HG03060 (cell line): ENCODE measurements around the gene PAX6.
"Not testable (repeated sequence)": the region's sequence is repeated elsewhere in the genome, so short reads cannot be mapped to it uniquely, and the experiment has no call there.

ENCODE experiments used
- ATAC-seq: cut with Tn5 transposase; IDR thresholded peaks from one replicate; pipeline ENCODE4 v1.9.1; 2021; ENCODE audit warnings: low read depth, moderate number of reproducible peaks; ENCODE audit not compliant: unreplicated experiment

Gene PAX6

DNA sequence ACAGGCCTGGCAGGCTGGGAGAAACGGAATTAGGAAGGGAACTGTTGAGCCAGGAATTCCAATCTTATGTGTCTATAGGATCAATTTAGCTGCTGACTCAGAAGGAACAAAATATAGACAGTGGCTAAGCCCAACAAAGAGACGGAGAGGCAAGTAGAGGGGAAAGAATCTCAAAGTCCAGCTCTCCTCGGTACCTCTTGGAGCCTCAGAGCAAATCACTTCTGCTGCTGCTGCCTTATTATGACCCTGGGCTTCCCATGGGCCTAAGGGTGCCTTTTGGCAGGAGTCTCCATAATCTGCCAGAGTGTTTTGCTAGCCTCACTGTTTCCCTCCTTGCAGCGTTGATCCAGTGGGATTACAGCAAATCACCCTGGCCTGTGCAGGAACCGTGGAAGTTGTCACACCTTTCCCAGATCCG, 31.7 kb downstream of the PAX6 start:
- ATAC-seq = no peak

DNA sequence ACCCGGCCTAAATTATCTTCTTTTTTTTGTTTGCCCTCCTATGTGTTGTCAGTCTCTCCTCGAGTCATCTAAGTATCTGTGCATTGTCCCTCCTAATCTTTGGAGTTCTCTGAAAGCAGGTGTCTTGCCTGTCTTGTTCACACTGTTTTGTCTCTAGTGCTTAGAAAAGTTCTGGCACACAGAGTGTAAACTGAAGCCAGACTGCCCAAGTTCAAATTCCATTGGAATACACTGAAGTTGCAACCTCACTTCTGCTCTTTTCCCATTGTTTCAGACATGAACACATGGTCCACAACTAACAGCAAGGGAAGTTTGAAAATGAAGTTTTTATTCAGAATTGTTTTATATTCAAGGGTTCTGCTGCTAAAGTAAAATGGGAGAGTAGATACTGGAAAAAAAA, 38.7 kb downstream of the PAX6 start:
- no peak for ATAC-seq

- no peak for ATAC-seq
Observed at GRCh38 chr11:31770011-31770700, 41.0 kb downstream of the PAX6 start.

DNA sequence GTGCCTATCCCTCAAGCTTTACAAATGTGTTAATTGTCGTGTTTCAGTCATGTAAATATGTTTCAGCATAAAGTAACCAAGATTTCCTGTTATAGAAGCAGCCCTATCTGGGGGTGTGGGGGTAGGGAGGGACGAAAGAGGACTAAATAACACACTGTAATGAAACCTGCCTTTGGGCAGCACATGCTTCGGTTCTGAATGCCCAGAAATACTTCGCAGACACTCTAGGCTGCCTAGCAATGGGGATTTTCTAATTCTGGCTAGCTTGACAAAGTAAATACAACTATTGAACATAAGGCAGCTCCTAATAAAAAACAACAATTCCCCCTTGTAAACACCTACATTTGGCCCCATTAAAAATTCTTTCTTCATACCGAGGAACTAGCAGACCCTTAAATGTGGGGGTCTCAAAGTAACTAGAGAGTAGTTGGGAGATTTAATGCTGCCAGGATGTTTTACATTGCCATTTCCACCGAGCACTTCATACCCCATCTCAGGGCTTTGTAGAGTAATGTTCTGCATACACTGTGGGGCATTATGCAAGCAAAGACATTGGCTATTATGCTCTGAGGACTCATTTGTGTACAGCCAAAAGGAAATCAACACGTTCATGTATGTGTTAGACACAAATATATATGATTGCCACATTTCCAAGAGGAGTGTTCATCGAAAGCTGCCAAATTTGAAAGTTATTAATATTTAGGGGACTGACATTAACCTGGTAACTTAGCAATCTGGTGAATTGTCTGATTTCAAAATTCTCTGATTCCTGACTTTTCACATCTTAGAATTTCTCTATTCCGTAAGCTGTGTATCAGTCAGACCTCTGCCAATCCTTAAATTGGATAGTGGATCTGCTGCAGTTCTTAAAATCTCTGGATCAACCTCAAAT, 42.1 kb downstream of the PAX6 start:
- ATAC-seq = no peak

DNA sequence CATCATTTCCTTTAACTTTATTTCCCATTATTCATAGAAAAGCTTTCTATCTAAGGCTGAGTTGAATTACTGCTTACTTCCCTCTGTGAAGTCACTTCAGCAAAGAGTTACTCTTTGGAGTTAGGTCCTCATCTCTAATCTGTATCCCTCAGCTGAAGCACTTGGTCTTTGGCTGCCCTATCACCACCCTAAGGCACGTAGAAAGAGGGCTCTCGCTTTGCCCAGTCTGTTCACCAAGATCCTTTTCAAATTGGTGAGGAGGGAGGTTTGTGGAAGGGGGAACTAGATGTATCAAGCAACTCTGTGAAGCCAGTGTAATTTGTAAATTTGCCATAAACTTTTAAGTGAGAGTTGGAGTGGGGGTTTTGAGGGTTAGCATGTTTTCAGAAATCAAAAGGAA, 43.4 kb downstream of the PAX6 start:
- no peak for ATAC-seq

DNA sequence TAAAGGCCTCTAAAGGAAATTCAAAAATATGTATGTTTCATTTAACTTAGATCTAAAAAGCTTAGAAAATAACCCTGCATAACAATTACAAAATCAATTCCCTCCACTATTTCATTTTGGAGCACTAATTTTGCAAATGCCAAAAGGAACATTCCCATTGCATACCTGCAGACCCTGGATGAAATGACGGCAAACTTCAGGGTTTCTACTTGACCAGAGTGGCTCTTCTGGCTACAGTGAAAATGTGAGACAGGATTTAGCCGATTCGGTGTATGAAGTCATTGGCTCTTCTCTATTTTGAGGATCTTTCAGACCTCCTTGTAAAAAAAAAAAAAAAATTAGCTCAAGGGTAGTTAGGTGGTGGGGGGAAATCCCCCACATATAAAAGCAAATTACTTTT, 44.1 kb downstream of the PAX6 start:
- no peak for ATAC-seq

GRCh38 chr11:31764766-31765165, 46.4 kb downstream of the PAX6 start:
- ATAC-seq = no peak

GRCh38 chr11:31764261-31764660, 46.9 kb downstream of the PAX6 start:
- ATAC-seq = no peak

- no peak for ATAC-seq
Observed at GRCh38 chr11:31763296-31763695, 47.8 kb downstream of the PAX6 start.

DNA sequence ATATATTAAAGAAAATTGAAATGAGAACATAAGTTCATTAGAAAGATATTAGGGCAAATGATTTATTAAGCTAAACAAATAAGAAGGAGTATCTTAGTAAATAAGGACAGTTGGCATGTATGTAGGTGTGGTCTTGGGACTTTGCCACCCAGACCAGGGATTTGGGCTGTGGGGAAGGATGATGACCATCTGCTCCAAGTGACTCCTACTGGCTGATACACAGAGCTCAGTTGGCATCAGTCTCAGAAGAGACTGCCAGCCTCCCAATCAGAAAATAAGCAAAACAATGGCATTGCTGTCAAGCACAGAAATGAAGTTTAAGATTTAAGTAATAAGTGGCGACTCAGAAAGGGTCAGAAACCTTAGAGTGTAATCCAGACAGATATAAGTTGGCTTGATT, 49.5 kb downstream of the PAX6 start:
- no peak for ATAC-seq

- ATAC-seq = no peak
Observed at GRCh38 chr11:31757260-31757835, 53.8 kb downstream of the PAX6 start.

GRCh38 chr11:31747581-31747980, 63.5 kb downstream of the PAX6 start:
- ATAC-seq = no peak

DNA sequence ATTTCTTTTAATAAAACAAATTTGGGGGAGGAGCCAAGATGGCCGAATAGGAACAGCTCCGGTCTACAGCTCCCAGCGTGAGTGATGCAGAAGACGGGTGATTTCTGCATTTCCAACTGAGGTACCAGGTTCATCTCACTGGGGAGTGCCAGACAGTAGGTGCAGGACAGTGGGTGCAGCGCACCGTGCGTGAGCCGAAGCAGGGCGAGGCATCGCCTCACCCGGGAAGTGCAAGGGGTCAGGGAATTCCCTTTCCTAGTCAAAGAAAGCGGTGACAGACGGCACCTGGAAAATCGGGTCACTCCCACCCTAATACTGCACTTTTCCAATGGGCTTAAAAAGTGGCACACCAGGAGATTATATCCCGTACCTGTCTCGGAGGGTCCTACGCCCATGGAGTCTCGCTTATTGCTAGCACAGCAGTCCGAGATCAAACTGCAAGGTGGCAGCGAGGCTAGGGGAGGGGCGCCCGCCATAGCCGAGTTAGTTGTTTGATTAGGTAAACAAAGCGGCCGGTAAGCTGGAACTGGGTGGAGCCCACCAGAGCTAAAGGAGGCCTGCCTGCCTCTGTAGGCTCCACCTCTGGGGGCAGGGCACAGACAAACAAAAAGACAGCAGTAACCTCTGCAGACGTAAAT, 70.3 kb downstream of the PAX6 start:
- ATAC-seq = not testable (repeated sequence)

GRCh38 chr11:31740131-31740530, 71.0 kb downstream of the PAX6 start:
- no peak for ATAC-seq
